Measurements from ENCODE around the gene SREBF1.

- TF ChIP-seq POLR2AphosphoS5 (IDR thresholded peaks at IDR 0.05; ENCODE audit: low read depth, low read length) (no peak), CTCF (IDR thresholded peaks at IDR 0.05) (no peak)
Observed at GRCh38 chr17:17800504-17801021, 36.2 kb downstream of the SREBF1 start.
